ENCODE data around the gene PAWR.

DNA sequence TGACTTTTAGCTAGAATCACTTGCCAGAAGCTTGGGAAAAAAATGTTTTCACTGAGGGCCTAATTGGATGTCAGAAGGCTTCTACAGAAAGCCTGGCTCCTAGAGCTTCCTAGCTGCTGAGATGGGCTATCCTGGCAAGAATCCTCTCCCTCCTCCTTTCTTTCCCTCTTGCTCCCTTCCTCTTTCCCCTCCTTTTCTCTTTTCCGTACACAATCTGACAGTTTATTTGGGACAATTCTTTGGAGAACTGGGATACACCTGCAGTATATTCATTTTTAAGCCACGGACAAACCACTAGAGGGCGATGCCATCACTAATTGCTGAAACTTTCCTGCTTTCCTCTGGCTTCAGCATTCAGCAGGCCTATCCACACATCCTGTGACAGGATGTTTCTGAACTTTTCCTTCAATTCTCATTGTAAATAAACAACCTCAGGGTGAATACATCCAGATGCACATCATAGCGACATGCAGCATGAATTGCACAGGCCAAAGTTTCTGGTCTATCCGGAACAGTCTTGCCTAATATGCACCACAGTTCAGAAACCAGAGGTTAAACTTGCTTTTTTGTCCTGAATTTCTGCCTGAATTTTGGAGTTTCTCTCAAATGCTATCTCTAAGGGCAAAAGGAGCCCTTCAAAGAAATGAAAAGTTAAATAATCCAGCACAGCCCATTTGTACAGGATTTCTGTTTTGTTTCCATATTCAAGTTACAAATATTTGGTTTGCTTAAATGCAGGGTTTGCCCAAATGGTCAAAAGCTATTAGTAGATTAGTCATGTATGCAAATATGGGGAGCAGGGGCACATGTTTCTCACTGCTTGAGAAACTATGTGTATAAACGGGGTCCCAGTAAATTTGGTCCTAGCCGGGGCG lies 142.8 kb downstream of the PAWR start:
- TF ChIP-seq, protein P1, sequence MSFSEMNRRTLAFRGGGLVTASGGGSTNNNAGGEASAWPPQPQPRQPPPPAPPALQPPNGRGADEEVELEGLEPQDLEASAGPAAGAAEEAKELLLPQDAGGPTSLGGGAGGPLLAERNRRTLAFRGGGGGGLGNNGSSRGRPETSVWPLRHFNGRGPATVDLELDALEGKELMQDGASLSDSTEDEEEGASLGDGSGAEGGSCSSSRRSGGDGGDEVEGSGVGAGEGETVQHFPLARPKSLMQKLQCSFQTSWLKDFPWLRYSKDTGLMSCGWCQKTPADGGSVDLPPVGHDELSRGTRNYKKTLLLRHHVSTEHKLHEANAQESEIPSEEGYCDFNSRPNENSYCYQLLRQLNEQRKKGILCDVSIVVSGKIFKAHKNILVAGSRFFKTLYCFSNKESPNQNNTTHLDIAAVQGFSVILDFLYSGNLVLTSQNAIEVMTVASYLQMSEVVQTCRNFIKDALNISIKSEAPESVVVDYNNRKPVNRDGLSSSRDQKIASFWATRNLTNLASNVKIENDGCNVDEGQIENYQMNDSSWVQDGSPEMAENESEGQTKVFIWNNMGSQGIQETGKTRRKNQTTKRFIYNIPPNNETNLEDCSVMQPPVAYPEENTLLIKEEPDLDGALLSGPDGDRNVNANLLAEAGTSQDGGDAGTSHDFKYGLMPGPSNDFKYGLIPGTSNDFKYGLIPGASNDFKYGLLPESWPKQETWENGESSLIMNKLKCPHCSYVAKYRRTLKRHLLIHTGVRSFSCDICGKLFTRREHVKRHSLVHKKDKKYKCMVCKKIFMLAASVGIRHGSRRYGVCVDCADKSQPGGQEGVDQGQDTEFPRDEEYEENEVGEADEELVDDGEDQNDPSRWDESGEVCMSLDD (CRISPR knock-in tag; IDR thresholded peaks at IDR 0.05; ENCODE audit: borderline replicate concordance), result no peak
- TF ChIP-seq HIVEP1 (CRISPR knock-in tag; IDR thresholded peaks at IDR 0.05), result no peak
- TF ChIP-seq ETV6 (CRISPR knock-in tag; conservative IDR thresholded peaks at IDR 0.05), result no peak
- peak; percentile 78; the same call in 1 of the 2 replicates for TF ChIP-seq RCOR2 (CRISPR knock-in tag; IDR thresholded peaks at IDR 0.05)
- TF ChIP-seq SMAD1 (CRISPR knock-in tag; IDR thresholded peaks at IDR 0.05; ENCODE audit: borderline replicate concordance, low read depth), result no peak
- no peak for TF ChIP-seq CBX2 (IDR thresholded peaks at IDR 0.05; ENCODE audit: low read depth, low read length)
- no peak for TF ChIP-seq CBX2 (CRISPR knock-in tag; IDR thresholded peaks at IDR 0.05; ENCODE audit: low read depth)
- no peak for TF ChIP-seq PRDM15 (CRISPR knock-in tag; IDR thresholded peaks at IDR 0.05)
- TF ChIP-seq CTCF (CRISPR knock-in tag; IDR thresholded peaks at IDR 0.05), result peak; percentile 83
- TF ChIP-seq, protein P2, sequence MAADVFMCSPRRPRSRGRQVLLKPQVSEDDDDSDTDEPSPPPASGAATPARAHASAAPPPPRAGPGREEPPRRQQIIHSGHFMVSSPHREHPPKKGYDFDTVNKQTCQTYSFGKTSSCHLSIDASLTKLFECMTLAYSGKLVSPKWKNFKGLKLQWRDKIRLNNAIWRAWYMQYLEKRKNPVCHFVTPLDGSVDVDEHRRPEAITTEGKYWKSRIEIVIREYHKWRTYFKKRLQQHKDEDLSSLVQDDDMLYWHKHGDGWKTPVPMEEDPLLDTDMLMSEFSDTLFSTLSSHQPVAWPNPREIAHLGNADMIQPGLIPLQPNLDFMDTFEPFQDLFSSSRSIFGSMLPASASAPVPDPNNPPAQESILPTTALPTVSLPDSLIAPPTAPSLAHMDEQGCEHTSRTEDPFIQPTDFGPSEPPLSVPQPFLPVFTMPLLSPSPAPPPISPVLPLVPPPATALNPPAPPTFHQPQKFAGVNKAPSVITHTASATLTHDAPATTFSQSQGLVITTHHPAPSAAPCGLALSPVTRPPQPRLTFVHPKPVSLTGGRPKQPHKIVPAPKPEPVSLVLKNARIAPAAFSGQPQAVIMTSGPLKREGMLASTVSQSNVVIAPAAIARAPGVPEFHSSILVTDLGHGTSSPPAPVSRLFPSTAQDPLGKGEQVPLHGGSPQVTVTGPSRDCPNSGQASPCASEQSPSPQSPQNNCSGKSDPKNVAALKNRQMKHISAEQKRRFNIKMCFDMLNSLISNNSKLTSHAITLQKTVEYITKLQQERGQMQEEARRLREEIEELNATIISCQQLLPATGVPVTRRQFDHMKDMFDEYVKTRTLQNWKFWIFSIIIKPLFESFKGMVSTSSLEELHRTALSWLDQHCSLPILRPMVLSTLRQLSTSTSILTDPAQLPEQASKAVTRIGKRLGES (CRISPR knock-in tag; IDR thresholded peaks at IDR 0.05; ENCODE audit: borderline replicate concordance), result no peak
- TF ChIP-seq, protein P3, sequence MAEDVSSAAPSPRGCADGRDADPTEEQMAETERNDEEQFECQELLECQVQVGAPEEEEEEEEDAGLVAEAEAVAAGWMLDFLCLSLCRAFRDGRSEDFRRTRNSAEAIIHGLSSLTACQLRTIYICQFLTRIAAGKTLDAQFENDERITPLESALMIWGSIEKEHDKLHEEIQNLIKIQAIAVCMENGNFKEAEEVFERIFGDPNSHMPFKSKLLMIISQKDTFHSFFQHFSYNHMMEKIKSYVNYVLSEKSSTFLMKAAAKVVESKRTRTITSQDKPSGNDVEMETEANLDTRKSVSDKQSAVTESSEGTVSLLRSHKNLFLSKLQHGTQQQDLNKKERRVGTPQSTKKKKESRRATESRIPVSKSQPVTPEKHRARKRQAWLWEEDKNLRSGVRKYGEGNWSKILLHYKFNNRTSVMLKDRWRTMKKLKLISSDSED (CRISPR knock-in tag; IDR thresholded peaks at IDR 0.05), result no peak
- TF ChIP-seq ZBTB34 (CRISPR knock-in tag; IDR thresholded peaks at IDR 0.05), result no peak
- no peak for TF ChIP-seq KDM5A (IDR thresholded peaks at IDR 0.05; ENCODE audit: borderline replicate concordance, low read length)
- TF ChIP-seq TP53 (CRISPR knock-in tag; conservative IDR thresholded peaks at IDR 0.05), result no peak
